GM10248 (cell line): ENCODE measurements around the gene SERPINB11.

Experiments used
- CTCF ChIA-PET: fragments of 300-600 bp; sonication (Branson Sonifier 250); formaldehyde crosslinking; extraction: SDS; loops from one replicate; lab custom pipeline; 2021; ENCODE audit warnings: antibody characterized with exemption; lab: Yijun Ruan, JAX
- POLR2A ChIA-PET: fragments of 350-650 bp; sonication (Branson Sonifier 250); formaldehyde crosslinking; extraction: SDS; loops from one replicate; lab custom pipeline; 2020; ENCODE audit warnings: antibody characterized with exemption; lab: Yijun Ruan, JAX
- DNase-seq: peaks from one replicate; pipeline ENCODE4 v3.0.0; 2012; ENCODE audit errors: extremely low spot score
- CTCF ChIP-seq: IDR thresholded peaks from 2 replicates; pipeline ENCODE4 v1.5.1; 2012; ENCODE audit warnings: mild to moderate bottlenecking, low read depth; ENCODE audit errors: extremely low read depth, missing control alignments, control extremely low read depth

SERPINB11 gene

GRCh38 chr18:63689064-63689463 lies 13.7 kb upstream of the SERPINB11 start:
- no peak for DNase-seq
- no peak for TF ChIP-seq CTCF
- ChIA-PET POLR2A (no interaction called here), CTCF (interaction anchor here (1.3 kb wide), 1 partner anchor 14 kb away, joined by 4 read pairs; no protein-coding TSS in a partner anchor)

GRCh38 chr18:63697097-63697660 lies 5.6 kb upstream of the SERPINB11 start:
- ChIA-PET POLR2A (no interaction called here), CTCF (no interaction called here)
- DNase-seq = no peak
- no peak for TF ChIP-seq CTCF

- no peak for TF ChIP-seq CTCF
- no peak for DNase-seq
- ChIA-PET CTCF (no interaction called here), POLR2A (no interaction called here)
Measured at GRCh38 chr18:63700501-63700900, 2.3 kb upstream of the SERPINB11 start.

- no peak for DNase-seq
- TF ChIP-seq CTCF = no peak
- ChIA-PET POLR2A (interaction anchor here (0.5 kb wide), 1 partner anchor 25 kb away, joined by 5 read pairs; no protein-coding TSS in a partner anchor), CTCF (no interaction called here)
Measured at GRCh38 chr18:63701952-63702351, 808 bp upstream of the SERPINB11 start.

GRCh38 chr18:63705401-63705800 lies 2.6 kb downstream of the SERPINB11 start:
- ChIA-PET POLR2A (no interaction called here), CTCF (no interaction called here)
- TF ChIP-seq CTCF = no peak
- DNase-seq = no peak

GRCh38 chr18:63707816-63708215 lies 5.1 kb downstream of the SERPINB11 start:
- TF ChIP-seq CTCF = no peak
- ChIA-PET POLR2A (no interaction called here), CTCF (interaction anchor here (1.2 kb wide), 1 partner anchor 9 kb away, joined by 3 read pairs; no protein-coding TSS in a partner anchor)
- no peak for DNase-seq

GRCh38 chr18:63708650-63709049 lies 5.9 kb downstream of the SERPINB11 start:
- POLR2A ChIA-PET = no interaction called here
- CTCF ChIA-PET = no interaction called here
- no peak for TF ChIP-seq CTCF
- DNase-seq = no peak
